Lung (tissue), 12 donors: ENCODE results near the gene PRPF19. TPM values are rescaled to one million over a fixed set of nuclear protein-coding genes. Genes with fewer than 3 reads are reported as not detected.
A peak's percentile ranks its signal among the peaks of the same experiment; 100 is the strongest.

Source experiments
- ATAC-seq: fragments of 200-7000 bp; cut with Tn5 transposase; one replicate; pipeline ENCODE4 v1.9.1; 2020; ENCODE audit warnings: moderate number of reproducible peaks; ENCODE audit not compliant: insufficient read depth, low FRiP score
- DNase-seq, 3 donors: peaks; one replicate each; pipeline ENCODE4 v3.0.0-alpha.2; 2013 to 2017
- H3K27ac ChIP-seq, 2 donors: one replicate each; pipeline ENCODE4 v1.5.1; 2013; ENCODE audit warnings: mild to moderate bottlenecking in 2 of 2, moderate library complexity in 2 of 2, control low read depth in 1 of 2, inconsistent platforms in 1 of 2, low read depth in 1 of 2, low read length in 1 of 2
- H3K27me3 ChIP-seq, 3 donors: one replicate each; pipeline ENCODE4 v1.5.1; 2013; ENCODE audit warnings: low read length in 2 of 3; ENCODE audit not compliant: control insufficient read depth in 3 of 3, insufficient read depth in 3 of 3
- H3K36me3 ChIP-seq, 4 donors: one replicate each; pipeline ENCODE4 v1.5.1; 2013; ENCODE audit warnings: low read length in 4 of 4, mild to moderate bottlenecking in 1 of 4, moderate library complexity in 1 of 4; ENCODE audit not compliant: control insufficient read depth in 4 of 4, insufficient read depth in 4 of 4
- H3K4me1 ChIP-seq, 5 donors: one replicate each; pipeline ENCODE4 v1.5.1; 2013; ENCODE audit warnings: low read length in 5 of 5, mild to moderate bottlenecking in 2 of 5, moderate library complexity in 1 of 5; ENCODE audit not compliant: control insufficient read depth in 5 of 5, insufficient read depth in 5 of 5
- H3K4me3 ChIP-seq: one replicate; pipeline ENCODE4 v1.5.1; 2013; ENCODE audit warnings: mild to moderate bottlenecking, control low read depth, moderate library complexity
- H3K9ac ChIP-seq, 2 donors: one replicate each; pipeline ENCODE4 v1.5.1; 2013; ENCODE audit warnings: low read length in 2 of 2, control low read depth in 1 of 2; ENCODE audit not compliant: insufficient read depth in 1 of 2
- H3K9me3 ChIP-seq, 4 donors: one replicate each; pipeline ENCODE4 v1.5.1; 2013; ENCODE audit warnings: low read length in 3 of 4, mild to moderate bottlenecking in 1 of 4, moderate library complexity in 1 of 4; ENCODE audit not compliant: control insufficient read depth in 4 of 4, insufficient read depth in 3 of 4
- CTCF ChIP-seq: IDR thresholded peaks from 2 replicates; pipeline ENCODE4 v1.5.1; 2012; ENCODE audit warnings: mild to moderate bottlenecking; ENCODE audit errors: control extremely low read depth, extremely low read depth
- WGBS, 2 donors: extraction: QIAGEN DNeasy Blood & Tissue Kit; methylation state at CpG; one replicate each; pipeline ENCODE4 v1.1.7; 2013; 5-methylcytosine and 5-hydroxymethylcytosine counted together
- polyA plus RNA-seq, 2 donors: library from polyadenylated mRNA; stranded (reverse); fragments of 200-250 nt; gene quantifications; one replicate each; pipeline ENCODE4 v1.2.1, GENCODE V29; 2013
- total RNA-seq, 2 donors: library from RNA; depleted of rRNA in 1 of 2; stranded (reverse); fragments of >200 nt in 1 of 2; gene quantifications; one replicate each; pipeline ENCODE4 v1.2.1, GENCODE V29; 2014 to 2021
- donor health status: control.
- donor health status: control.
- donor health status: Bipolar disorder and iron deficiency.
- donor health status: healthy.
- donor health status: DM: yes; HTN: yes; CAD: no.

Gene PRPF19
- total and polyA plus RNA-seq, 4 donors = 49.0 to 79.0 (median 65.2) TPM

DNA sequence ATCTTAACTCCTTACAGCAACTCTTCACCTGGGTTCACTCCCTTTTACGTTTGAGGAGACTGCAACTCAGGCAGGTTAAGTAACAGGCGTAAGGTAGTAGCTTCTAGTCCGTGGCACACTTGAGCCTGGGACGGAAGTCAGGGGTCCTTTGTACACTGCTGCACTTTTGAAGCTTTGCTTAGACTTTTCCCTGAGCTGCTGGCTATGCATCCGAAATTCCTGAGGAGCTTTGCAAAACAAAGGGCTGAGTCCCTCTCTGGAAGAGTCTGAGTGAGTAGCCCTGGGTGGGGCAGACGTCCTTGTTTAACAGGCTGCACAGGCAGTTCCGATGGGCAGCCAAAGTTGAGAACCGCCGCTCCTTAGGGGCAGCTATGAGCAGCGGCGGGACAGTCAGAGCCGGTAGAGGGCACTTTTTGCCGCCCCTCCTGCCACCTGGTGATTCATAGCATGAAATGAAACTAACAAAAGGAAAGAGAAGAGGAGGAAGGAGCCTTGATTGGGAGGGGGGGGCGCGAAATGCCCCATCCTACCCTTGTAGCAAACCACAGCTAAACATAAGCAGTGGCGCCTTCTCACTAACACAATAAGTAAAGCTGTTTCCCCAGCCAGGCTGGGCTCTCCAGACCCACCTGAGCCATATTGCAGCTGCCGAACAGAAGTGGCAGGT, 9.0 kb upstream of the PRPF19 start:
- Histone ChIP-seq H3K4me3 (no peak overlapping the region), H3K36me3 (peaks cover 2 to 7% (median 3%) of the 10 kb centered on the region in 4 donors), H3K27ac (peak overlapping the region; percentile 59 to 83), H3K9ac (peak overlapping the region in 1 of 2 donors; percentile 73), H3K9me3 (no peaks in the 10 kb centered on the region), H3K27me3 (no peaks in the 10 kb centered on the region), H3K4me1 (peaks cover 7 to 29% (median 17%) of the 10 kb centered on the region in 5 donors)
- ATAC-seq (peak; percentile 57), DNase-seq (peak; percentile 57 to 65 (median 59))
- WGBS, 2 donors = 4 to 5% methylated on average over 17 of the region's 17 CpGs
- peak; percentile 22 for TF ChIP-seq CTCF

GRCh38 chr11:60914633-60915247, 8.4 kb upstream of the PRPF19 start:
- Histone ChIP-seq H3K36me3 (peaks cover 0 to 4% (median 2%) of the 10 kb centered on the region in 4 donors), H3K27ac (peak overlapping the region; percentile 83 to 93), H3K9me3 (no peaks in the 10 kb centered on the region), H3K27me3 (no peaks in the 10 kb centered on the region), H3K9ac (peak overlapping the region; percentile 16 to 73), H3K4me3 (peak overlapping the region; percentile 81), H3K4me1 (peaks cover 7 to 29% (median 17%) of the 10 kb centered on the region in 5 donors)
- TF ChIP-seq CTCF = no peak
- WGBS, 2 donors = 1 to 2% methylated on average over 31 of the region's 31 CpGs
- DNase-seq (peak; percentile 40 to 51 (median 51)), ATAC-seq (peak; percentile 42)

DNA sequence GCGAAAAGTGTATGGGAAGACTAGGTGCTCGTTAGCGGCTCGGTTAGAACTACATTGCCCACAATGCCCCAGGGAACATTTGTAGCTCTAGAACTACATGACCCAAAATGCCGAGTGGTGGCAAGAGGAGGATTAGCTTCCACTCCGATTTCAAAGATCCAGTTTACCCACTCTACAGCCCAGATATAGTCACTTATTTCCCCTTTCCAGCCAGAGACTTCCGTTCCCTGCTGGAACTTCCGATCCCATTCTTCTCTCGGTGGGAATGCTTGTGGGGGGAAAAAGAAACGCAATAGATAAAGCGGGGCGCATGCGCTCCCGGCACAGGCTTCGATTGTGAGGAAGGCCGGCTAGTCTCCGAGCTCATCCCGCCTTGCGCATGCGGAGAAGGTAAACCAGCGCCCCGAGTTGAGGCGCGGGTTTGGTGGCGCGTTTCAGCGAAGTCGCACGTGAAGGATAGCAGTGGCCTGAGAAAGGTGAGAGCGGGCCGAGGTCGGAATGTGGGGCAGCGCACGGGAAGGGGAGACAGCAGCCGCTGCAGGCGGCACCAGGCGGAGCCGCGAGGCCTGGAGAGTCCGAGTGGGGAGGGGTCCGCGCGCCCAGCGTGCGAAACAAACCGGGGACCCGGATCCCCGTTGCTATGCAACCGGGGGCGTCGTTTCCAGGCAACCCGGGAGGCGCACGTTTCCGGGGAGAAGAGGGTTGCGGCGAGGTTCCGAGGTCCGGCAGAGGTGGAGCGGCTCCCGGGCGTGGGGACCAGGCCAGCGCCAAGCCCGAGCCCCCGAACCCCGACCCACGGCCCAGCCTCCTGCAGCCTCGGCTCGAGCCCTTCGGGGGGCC, 7.6 kb upstream of the PRPF19 start, which contains the start of gene TMEM109:
Gene TMEM109, plus strand, starts transcription at position 366 of the 840 bp plus-strand sequence. CDS start 5,536 bp downstream, outside the sequence.
- 0% methylated on average over 51 to 70 of the region's 70 CpGs for WGBS, 2 donors
- peaks cover 7 to 29% (median 17%) of the 10 kb centered on the region in 5 donors for H3K4me1 ChIP-seq

More for the DNA sequence above, 7.6 kb upstream of the PRPF19 start, which contains the start of gene TMEM109:
- peak within 1 kb of the TSS; percentile 83 to 93 for H3K27ac ChIP-seq
- no peak for TF ChIP-seq CTCF
- H3K9me3 ChIP-seq = no peaks in the 10 kb centered on the region
- H3K4me3 ChIP-seq = peak within 1 kb of the TSS; percentile 81
- DNase-seq (peak; percentile 92 to 97 (median 97)), ATAC-seq (peak; percentile 77)
- H3K27me3 ChIP-seq = no peaks in the 10 kb centered on the region
- H3K36me3 ChIP-seq = no peaks in the 10 kb centered on the region
- peak within 1 kb of the TSS; percentile 29 to 94 for H3K9ac ChIP-seq
